HG03045 (cell line): Measurements from ENCODE around the gene AKR1C3.
"Not testable (repeated sequence)": the region's sequence is repeated elsewhere in the genome, so short reads cannot be mapped to it uniquely, and the experiment has no call there.

Experiments used
- ATAC-seq: cut with Tn5 transposase; IDR thresholded peaks from one replicate; pipeline ENCODE4 v1.9.1; 2021; ENCODE audit warnings: mild to moderate bottlenecking, moderate library complexity; ENCODE audit not compliant: unreplicated experiment

The AKR1C3 gene

DNA sequence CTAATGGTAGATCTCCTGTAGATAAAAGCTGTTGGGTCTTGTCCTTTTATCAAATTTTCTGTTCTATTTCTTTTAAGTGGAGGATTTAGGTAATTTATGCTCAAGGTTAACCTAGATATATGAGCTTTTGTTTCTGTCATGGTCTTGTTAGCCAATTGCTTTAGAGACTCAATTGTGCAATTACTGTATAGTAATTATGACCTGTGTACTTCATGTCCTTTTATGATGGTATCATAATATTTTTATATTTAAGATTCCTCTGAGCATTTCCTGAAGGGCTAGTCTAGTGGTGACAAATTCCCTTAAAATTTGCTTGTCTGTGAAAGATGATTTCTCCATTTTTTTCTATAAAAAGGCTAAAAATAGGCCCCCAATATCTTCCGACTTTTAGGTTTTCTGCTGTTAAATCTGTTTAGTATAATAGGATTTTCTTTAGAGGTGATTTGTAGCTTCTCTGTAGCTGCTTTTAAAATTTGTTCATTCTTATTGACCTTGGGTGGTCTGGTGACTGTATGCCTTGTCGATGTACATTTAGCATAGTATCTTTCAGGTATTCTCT is 5.4 kb upstream of the AKR1C3 start:
- no peak for ATAC-seq

DNA sequence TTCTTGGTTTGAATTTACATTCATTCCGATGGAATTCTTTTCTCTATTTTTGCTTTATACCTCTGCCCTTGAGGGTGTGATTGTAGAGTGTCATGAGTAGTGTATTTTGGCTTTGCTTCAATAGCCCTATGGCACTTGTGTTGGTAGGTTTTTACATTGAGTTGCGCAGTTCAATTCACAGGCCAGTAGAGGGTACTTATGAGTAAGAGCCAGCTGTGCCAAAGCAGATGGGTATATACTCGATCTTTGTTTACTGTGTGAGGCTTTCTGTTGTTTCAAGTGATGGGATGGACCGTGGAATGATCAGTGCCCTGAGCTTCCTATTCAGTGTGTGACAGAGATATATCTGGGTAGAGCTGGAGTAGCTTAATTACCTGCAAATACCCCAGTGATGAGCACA is 4.3 kb upstream of the AKR1C3 start:
- no peak for ATAC-seq

DNA sequence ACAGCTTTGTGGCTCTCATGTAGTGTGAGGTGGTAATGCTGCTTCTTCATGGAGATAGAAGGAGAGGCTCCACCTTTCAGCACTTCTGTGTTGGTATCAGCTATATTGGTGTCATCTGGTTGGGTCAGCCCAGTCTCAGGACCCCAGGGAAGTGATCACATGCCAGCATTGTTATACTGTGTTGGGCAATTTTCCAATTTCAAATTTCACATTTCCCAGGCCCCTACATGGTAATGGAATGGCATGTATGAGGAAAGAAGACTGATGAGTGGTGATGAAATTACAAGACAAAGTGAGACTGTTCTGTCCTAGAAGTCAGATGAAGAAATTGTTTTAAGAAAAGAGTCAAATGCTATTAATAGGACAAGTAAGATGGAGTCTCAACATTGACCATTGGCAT is 3.7 kb upstream of the AKR1C3 start:
- no peak for ATAC-seq

DNA sequence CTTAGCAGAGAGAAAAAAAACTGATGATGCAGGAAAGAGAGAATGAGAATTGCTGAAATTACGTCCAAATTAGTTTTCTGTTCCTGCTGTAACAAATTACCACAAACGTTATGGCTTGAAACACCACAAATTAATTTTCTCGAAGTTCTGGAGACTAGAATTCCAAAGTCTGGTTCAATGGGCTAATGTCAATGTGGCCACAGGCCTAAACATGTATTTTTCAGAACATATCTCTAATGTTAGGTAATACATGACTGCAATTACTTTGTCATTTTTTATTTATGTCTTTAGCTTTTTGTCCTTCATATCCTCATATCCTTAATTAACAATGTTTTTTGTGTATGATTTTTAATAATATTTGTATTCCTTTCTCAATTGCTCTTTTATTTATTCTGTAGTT is 3.0 kb upstream of the AKR1C3 start:
- ATAC-seq, result no peak

DNA sequence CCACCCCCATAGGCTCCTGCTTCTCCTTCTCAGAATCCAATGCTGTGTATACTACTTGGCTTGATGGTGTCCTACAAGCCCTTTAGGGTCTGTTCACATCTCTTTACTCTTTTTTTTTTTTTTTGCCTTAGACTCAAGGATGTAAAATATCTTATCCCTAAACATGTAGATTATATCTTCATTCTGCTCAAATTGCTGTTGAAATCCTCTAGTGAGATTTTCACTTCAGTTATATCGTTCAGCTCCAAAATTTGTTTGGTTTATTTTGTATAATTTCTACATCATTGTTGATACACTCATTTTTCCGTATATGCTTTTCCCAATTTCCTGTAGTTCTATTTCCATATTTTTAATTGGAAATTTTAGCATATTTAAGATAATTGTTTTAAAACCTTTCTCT is 1.8 kb upstream of the AKR1C3 start:
- ATAC-seq, result no peak

DNA sequence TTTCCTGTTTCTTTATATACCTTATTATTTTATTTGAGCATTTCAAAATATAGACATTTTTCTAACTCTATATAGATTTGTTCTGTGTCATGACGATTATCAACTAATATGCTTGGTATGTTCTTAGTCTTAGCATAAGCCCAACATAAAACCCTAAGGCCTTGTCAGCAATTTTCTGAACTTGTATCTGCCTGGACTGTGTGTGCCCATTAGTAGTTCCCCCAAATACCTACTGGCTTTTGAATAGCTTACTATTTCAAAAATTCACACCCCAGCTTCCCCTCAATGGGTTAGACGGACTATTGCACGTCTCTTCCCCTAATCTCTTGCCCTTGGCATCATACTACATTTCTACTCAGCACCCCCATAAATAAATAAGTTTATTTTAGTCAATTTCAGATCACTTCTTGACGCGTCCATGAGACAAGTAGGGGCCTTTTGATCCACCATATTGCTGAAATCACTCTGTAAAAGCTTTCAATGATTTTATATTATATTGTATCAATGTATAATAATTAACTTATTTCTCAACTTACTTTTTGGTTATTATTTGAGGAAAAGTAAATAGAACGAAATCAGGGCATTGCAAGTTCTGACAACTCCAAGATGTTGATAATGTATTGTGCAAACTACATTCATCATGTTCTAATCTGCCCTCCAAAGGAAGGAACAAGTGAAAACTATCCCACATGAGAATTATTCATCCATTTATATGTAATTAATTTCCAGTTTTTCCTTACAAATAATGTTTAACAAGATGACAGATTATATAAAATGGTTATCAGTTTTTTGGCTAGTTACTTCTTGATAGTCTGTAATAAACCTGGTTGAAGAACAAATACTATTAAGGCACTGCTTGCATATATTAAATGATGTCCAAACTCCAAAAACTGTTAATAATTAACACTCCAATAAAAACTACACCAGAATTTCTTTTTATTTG is 1.1 kb upstream of the AKR1C3 start:
- ATAC-seq, result no peak

DNA sequence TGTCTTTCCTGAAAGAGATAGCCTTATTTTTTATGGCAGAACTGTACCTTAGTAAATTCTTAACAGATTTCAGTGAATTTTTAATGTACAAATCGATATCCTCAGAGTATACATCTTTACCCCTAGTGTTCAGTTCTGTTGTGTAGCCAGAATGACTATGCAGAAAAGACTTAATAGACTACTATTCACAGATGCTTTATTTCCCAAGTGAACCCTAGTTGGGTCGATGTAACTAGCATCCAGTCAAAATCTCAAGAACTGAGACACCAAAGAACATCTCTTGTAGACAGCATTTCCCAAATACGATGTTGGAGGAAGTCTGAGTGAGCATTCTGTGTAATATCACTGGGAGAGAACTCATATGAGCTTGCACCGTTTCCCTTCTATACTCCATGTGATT is 1.5 kb downstream of the AKR1C3 start:
- ATAC-seq, result no peak

DNA sequence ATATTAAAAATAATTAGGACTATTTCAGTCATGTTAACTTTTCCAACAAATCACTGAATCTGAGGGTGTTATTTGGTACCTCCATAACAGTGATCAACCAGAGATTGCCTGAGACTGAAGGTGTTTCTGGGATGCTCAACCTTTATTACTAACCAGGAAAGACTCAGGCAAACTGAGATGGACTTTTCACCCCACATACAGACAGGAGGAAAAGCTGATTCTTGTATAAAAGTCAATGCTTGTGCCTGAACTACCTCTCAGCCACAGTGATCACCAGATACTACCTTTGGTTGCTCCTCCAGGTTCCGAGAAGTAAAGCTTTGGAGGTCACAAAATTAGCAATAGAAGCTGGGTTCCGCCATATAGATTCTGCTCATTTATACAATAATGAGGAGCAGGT is 1.9 kb downstream of the AKR1C3 start:
- ATAC-seq, result no peak

DNA sequence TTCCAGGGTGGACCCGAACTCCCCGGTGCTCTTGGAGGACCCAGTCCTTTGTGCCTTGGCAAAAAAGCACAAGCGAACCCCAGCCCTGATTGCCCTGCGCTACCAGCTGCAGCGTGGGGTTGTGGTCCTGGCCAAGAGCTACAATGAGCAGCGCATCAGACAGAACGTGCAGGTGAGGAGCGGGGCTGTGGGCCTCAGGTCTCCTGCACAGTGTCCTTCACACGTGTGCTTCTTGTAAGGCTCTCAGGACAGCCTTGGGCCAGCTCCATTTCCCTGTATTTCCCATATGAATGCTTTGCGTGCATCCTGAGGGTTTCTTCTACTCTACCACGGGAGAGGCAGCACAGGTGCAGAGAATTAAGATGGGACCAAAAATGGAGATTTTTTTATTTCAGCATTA is 8.3 kb downstream of the AKR1C3 start:
- ATAC-seq, result not testable (repeated sequence)

DNA sequence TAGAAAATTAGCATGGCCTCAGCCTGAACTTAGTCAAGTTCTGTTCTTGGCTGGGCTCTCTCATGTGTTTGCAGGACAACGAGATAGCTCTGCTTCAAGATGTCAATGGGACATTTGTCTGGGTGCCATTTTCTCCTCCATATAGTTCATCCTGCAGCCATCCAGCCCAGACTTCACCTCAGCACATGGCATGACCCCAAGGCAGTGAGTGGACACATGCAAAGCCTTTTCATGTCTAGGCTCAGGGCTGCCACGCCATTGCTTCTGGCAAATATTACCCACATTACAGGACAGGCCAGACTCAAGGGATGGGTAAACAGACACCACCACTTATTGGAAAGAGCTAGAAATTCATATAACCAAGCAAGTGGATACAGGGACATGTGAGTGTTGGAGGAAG is 9.3 kb downstream of the AKR1C3 start:
- ATAC-seq, result no peak

DNA sequence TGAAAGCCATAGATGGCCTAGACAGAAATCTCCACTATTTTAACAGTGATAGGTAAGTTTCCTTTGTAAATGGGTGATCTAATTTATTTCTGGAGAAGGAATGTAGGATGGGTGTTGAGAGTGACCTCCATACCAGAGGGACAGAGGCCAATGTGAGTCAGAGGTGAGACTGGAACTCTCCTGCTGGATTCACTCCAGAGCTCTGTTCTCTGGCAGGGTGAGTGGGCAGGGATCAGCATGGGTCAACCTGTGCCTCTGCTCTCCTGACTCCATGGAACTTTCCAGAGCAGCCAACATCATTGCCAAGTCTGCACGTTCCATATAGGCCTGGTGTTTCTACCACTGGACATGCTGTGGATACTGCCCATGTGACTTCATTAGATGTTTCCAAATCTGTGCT is 11.4 kb downstream of the AKR1C3 start:
- ATAC-seq, result no peak

DNA sequence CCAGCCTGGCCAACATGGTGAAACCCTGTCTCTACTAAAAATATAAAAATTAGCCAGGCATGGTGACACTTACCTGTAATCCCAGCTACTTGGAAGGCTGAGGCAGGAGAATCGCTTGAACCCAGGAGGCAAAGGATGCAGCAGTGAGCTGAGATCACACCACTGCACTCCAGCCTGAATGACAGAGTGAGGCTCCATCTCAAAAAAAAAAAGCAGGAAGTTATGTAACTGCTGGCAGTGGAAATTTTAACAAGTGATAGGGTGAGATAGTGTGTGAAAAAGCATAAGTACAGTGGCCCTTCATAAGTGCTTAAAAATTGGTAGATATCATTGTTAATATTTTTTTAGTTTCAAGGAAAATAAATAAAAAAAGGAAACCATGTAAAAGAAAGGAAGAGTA is 12.3 kb downstream of the AKR1C3 start:
- no peak for ATAC-seq

DNA sequence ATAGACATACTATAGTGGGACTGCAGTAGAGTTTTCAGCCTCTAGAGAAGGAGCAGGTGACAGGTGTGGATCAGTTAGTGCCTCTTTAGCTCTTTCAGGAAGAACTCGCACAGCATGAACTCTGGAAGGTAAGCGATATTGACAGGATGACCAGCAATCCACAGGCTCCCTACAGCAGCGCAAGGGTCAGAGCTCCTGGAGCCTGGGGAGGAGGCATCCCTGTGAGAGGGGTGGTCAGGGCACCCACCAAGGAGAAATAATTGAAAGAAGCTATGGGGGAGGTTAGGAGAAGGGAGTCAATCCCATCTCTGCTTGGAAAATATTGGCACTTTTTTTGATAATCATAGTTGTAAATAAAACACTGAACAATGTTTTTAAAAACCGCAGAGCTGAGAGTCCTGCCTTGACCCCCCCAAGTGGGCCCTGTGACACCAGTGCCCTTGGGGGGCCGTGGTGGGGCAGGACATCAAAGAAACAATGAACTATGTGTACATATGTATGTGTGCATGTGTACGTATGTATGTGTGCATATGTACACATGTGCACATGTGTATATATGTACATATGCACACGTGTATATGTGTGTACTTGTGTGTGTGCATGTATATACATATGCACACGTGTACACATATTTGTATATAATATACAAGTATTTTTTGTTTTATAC is 13.8 kb downstream of the AKR1C3 start:
- no peak for ATAC-seq

DNA sequence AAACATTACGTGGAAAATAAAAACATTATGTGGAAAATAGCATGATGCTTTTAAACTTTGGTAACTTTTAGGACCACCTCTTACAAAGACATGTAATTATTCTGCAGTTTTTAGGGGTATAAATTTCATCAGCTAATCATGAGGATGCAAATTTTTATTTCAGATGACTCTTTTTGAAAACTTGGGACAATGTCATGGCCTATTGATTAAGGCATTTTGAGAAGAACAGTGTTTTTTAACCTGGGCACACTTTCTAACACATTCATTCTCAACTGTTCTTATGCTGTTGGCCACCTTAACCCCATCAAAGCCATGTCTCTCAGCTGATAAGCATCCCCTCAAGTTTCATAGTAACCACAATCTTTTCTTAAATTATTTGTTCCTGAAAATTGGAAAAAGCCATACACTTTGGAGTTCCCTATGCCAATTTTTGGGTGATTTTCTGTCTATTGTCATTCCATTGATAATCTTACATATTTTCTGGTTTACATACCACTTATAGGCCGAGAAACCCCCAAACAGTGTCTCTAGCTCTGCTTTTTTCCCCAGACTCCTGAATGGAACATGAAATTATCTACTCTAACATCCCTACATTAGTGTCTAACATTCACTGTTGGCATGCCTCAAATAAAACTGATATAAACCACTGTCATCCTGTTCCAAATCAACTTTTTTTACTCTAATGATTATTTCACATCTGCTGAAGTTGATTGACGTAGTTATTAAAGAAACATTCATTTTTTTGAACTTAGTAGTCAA is 14.6 kb downstream of the AKR1C3 start:
- no peak for ATAC-seq

DNA sequence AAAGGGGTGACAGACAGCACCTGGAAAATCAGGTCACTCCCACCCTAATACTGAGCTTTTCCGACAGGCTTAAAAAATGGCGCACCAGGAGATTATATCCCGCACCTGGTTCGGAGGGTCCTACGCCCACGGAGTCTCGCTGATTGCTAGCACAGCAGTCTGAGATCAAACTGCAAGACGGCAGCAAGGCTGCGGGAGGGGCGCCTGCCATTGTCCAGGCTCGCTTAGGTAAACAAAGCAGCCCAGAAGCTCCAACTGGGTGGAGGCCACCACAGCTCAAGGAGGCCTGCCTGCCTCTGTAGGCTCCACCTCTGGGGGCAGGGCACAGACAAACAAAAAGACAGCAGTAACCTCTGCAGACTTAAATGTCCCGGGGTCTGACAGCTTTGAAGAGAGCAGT is 15.6 kb downstream of the AKR1C3 start:
- not testable (repeated sequence) for ATAC-seq

DNA sequence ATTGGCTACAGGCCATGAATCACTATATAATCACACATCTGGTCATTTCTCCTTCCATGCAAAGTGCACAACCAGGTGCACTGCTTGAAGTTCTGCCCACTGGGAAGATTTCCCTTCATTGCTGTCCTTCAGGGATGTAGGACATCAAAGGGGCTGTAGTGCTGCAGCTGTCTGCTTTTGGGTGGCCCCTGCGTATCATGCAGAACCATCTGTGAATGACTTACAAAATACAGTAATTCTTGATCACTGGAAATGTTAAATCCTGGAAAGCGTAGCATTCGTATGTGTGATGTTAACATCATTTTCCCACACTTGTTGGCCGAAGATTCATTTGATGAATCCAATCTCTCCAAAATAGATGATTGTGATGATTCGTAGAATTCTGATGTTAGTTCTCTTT is 22.4 kb downstream of the AKR1C3 start:
- no peak for ATAC-seq

DNA sequence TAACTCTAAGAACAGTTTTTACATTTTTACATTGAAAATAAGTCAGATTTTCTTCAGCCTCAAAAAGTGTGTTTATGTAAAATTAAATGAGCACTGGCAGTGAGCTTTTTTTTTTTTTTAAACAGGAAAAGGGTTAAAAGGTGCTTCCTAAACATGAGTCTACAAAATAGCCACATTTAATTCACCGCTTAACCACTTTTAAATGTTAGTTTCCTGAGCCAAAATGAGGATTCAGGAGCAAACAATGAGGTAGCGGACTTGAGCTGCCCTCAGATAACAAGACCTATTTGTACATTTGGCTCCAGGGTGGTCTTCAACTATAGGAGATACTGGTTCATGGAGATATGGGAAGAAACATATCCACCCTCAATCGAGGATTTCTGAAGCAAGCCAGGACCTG is 22.8 kb downstream of the AKR1C3 start:
- ATAC-seq, result no peak

DNA sequence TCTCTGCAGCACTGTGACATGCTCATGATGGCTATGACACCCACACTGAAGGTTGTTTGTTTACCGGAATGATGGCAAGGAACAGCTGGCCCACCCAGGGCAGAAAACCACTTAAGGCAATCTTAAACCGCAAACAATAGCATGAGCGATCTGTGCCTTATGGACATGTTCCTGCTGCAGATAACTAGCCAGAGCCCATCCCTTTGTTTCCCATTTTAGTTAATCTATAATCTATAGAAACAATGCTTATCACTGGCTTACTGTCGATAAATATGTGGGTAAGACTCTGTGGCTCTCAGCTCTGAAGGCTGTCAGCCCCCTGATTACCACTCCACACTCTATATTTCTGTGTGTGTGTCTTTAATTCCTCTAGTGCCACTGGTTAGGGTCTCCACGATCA is 25.8 kb downstream of the AKR1C3 start:
- not testable (repeated sequence) for ATAC-seq

DNA sequence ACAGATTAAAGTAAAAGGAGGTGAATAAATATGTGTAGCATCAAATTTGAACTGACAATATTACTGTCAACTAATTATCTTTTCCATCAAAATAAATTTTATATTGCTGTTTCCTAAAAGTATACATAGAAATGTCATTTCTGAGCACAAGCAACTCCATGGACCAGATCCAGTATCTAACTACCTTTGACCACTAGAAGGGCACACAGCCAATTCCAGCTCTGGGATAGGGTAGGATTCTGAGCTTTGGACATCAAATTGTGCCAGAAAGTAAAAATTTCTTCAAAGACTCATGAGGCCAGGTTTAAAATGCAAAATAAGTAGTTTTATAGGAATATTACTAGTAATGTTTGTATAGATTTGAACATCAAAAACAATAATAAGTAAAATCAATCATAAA is 29.7 kb downstream of the AKR1C3 start:
- ATAC-seq, result no peak

DNA sequence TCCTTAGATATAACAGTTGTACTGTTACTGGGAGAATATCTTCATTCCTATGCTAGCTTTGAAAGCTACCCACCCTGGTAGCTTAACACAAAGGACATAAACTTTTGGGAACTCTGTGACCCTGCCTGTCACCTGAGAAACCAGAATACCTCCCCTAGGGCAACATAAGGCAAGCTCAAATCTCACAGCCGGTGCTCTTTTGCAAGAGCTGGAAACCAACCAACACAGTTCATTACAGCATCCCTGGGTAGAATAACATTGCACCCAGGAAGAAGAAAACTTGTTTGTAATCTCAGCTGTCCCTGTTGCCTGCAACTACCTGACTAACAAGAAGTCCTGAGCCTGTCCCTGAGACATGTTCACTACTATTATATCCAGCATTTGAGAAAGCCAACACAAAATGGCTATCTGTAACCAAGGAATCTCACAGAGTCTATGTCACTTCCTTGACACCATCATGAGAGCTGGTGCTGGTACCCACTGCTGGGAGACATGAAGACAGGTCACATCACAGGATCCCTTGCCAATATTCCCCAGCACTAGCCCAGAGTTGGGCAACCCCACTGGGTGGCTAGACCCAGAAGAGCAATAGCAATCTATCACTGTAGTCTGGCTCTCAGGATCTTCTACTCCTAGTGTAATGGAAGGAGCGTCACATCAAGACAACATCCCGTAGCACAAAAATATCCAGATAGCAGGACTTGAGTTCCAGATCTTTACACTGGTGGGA is 31.3 kb downstream of the AKR1C3 start:
- no peak for ATAC-seq

DNA sequence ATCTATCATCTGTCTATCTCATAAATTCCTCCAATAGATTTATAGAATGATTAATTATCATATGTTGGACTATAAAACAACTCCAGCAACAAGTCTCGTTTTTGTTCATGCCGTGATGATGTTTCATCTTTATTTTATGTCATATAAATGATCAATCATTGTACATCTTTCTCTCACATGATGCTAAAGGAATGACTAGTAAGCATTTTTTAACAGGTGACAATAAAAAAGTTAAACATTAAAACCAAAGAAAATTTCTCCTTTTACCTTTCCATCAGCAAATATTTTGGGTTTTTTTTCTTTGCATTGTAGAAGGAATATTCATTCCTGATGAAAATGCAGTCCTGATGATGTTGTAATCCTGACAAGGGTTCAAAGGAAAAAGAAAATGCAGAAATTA is 41.4 kb downstream of the AKR1C3 start:
- ATAC-seq, result no peak
